H1 (cell line): ENCODE measurements around the gene SLC24A5. TPM values are rescaled to one million over a fixed set of nuclear protein-coding genes. Genes with fewer than 3 reads are reported as not detected.

Experiments
- BCL11A ChIP-seq, 2 experiments: IDR thresholded peaks; one replicate each; pipeline ENCODE4 v1.6.1; 2011; ENCODE audit warnings: low read depth in 2 of 2, low read length in 2 of 2, mild to moderate bottlenecking in 2 of 2
- YY1 ChIP-seq: IDR thresholded peaks from 2 replicates; pipeline ENCODE4 v1.6.1; 2011; ENCODE audit warnings: low read depth, mild to moderate bottlenecking, low read length
- polyA plus RNA-seq, 7 experiments: library from polyadenylated mRNA; depleted of rRNA in 3 of 7; stranded (reverse) in 5 of 7; unstranded in 2 of 7; fragments of >200 nt in 5 of 7; fragments of 200-250 nt in 2 of 7; gene quantifications; 1 replicate in 5 of 7; 2 replicates in 1 of 7; 4 replicates in 1 of 7; pipeline versions ENCODE4 v1.2.1 to v1.2.3, GENCODE V29; 2011 to 2013; ENCODE audit warnings: missing spikeins in 2 of 7, mixed read lengths in 2 of 7
- total RNA-seq: library from RNA; stranded (reverse); fragmentation: NEBNext Ultra II Directional; extraction: Animal tissue kit (Norgen Biotek cat#: 25700); gene quantifications from 2 replicates; pipeline ENCODE4 v1.2.1, GENCODE V29; 2021

SLC24A5 gene
- total and polyA plus RNA-seq, 2 of the 8 experiments (the other 6 are each of a cell fraction or from before 2014, with no cell fraction given) = not detected

DNA sequence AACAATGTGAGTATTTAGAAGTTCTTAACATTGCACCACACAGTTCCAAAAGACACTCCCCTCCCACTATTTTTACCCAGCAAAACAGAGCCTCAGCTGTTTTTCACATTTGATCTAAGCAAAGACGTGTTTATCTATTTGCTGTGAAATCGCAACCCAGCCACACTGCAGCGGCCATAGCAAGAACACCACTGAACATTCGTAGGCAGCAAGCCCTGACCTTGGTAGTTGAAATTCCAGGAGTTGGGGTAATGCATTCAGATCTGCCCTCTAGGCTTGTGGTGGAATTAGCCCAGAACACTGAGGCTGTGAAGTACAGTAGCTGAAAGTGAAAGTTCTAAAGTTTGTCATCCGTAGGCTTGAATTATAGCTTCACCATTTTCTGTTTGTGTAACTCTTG is 17.1 kb upstream of the SLC24A5 start (continued):
- TF ChIP-seq BCL11A (IDR thresholded peaks at IDR 0.05; ENCODE audit: low read depth in 2 of 2, low read length in 2 of 2) (no peak), YY1 (no peak)
